Transverse colon (tissue), 4 donors: Measurements from ENCODE around the gene TMEM212.

Experiments
- EP300 ChIP-seq: sonication (generic); formaldehyde crosslinking; IDR thresholded peaks from one replicate; pipeline ENCODE4 v1.6.1; 2017; ENCODE audit warnings: antibody characterized with exemption, low read depth
- POLR2A ChIP-seq: fragments of 450-650 bp; IDR thresholded peaks from one replicate; pipeline ENCODE4 v1.6.1; 2016; ENCODE audit warnings: antibody characterized with exemption, mild to moderate bottlenecking, moderate library complexity
- POLR2AphosphoS5 ChIP-seq, 3 donors: sonication (generic); formaldehyde crosslinking; IDR thresholded peaks; one replicate each; pipeline ENCODE4 v1.6.1; 2016; ENCODE audit warnings: antibody characterized with exemption in 3 of 3
- TF ChIP-seq, protein P1 (sequence below), 5 experiments: fragments of 200-600 bp in 3 of 5; fragments of 450-650 bp in 2 of 5; sonication (generic) in 3 of 5; IDR thresholded peaks; 1 replicate in 2 of 5; 2 replicates in 3 of 5; pipeline ENCODE4 v1.5.1; 2016 to 2017; ENCODE audit warnings: antibody characterized with exemption in 5 of 5, inconsistent platforms in 3 of 5, mild to moderate bottlenecking in 2 of 5, moderate library complexity in 1 of 5

- TF ChIP-seq, protein P1, sequence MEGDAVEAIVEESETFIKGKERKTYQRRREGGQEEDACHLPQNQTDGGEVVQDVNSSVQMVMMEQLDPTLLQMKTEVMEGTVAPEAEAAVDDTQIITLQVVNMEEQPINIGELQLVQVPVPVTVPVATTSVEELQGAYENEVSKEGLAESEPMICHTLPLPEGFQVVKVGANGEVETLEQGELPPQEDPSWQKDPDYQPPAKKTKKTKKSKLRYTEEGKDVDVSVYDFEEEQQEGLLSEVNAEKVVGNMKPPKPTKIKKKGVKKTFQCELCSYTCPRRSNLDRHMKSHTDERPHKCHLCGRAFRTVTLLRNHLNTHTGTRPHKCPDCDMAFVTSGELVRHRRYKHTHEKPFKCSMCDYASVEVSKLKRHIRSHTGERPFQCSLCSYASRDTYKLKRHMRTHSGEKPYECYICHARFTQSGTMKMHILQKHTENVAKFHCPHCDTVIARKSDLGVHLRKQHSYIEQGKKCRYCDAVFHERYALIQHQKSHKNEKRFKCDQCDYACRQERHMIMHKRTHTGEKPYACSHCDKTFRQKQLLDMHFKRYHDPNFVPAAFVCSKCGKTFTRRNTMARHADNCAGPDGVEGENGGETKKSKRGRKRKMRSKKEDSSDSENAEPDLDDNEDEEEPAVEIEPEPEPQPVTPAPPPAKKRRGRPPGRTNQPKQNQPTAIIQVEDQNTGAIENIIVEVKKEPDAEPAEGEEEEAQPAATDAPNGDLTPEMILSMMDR (IDR thresholded peaks at IDR 0.05): no peak
- no peak for TF ChIP-seq EP300
- TF ChIP-seq POLR2A: no peak
- no peak for TF ChIP-seq POLR2AphosphoS5 (IDR thresholded peaks at IDR 0.05)
These were observed 7.5 kb upstream of the TMEM212 start for GRCh38 chr3:171835613-171836012.
